A549 (cell line): Measurements from ENCODE around the gene ATRX. TPM values are rescaled to one million over a fixed set of nuclear protein-coding genes. Genes with fewer than 3 reads are reported as not detected.

Experiments
- ATAC-seq, 2 experiments: fragments of 200-7000 bp in 1 of 2; fragments of >200 bp in 1 of 2; cut with Nextera tagmentation in 1 of 2; cut with Tn5 transposase in 1 of 2; 3 replicates each; pipeline versions ENCODE4 v1.8.0 to v1.9.1; 2018 to 2020; ENCODE audit warnings: mild to moderate bottlenecking in 1 of 2, moderate library complexity in 1 of 2
- CTCF ChIA-PET: fragments of 300-600 bp; sonication (Branson Sonifier 250); formaldehyde crosslinking; extraction: SDS; loops from one replicate; lab custom pipeline; 2021; ENCODE audit warnings: antibody characterized with exemption, inconsistent platforms; lab: Yijun Ruan, JAX
- POLR2A ChIA-PET: fragments of 350-600 bp; formaldehyde crosslinking; extraction: SDS; loops from one replicate; lab custom pipeline; 2021; ENCODE audit warnings: antibody characterized with exemption, inconsistent platforms; lab: Yijun Ruan, JAX
- DNase-seq, 2 experiments: peaks; one replicate each; pipeline versions ENCODE4 v3.0.0 to v3.0.0-alpha.2; 2011 to 2016; ENCODE audit warnings: low read depth in 1 of 2, low spot score in 1 of 2
- FAIRE-seq: peaks from 2 replicates; lab custom pipeline; 2011; peaks lifted over from hg19 to GRCh38; lab: Jason Lieb, UNC
- H3K27ac ChIP-seq, 2 experiments: fragments of >200 bp; sonication (Bioruptor Twin); formaldehyde crosslinking; 3 replicates each; pipeline ENCODE4 v1.5.1; 2016 to 2017
- H3K4me1 ChIP-seq: fragments of >200 bp; sonication (Bioruptor Twin); formaldehyde crosslinking; 3 replicates; pipeline ENCODE4 v1.6.1; 2016
- H3K4me2 ChIP-seq: fragments of >200 bp; sonication (Bioruptor Twin); formaldehyde crosslinking; 3 replicates; pipeline ENCODE4 v1.6.1; 2016
- H3K4me3 ChIP-seq: fragments of >200 bp; sonication (Bioruptor Twin); formaldehyde crosslinking; 3 replicates; pipeline ENCODE4 v1.5.1; 2016
- H3K9me3 ChIP-seq: fragments of >200 bp; sonication (Bioruptor Twin); formaldehyde crosslinking; 3 replicates; pipeline ENCODE4 v1.6.1; 2016
- ATOH8 ChIP-seq: fragments of 250-450 bp; sonication (Bioruptor Pico); IDR thresholded peaks from 2 replicates; pipeline ENCODE4 v1.5.0; 2020; ENCODE audit warnings: low read depth, mild to moderate bottlenecking, moderate library complexity
- BCL3 ChIP-seq: fragments of >200 bp; sonication (Bioruptor Twin); formaldehyde crosslinking; IDR thresholded peaks from 3 replicates; pipeline ENCODE4 v1.6.1; 2016
- CBX8 ChIP-seq: fragments of 200-600 bp; sonication (generic); IDR thresholded peaks from 2 replicates; pipeline ENCODE4 v1.6.1; 2016
- CHD2 ChIP-seq: fragments of 150-350 bp; IDR thresholded peaks from 2 replicates; pipeline ENCODE4 v1.6.1; 2014; ENCODE audit warnings: low read length; ENCODE audit not compliant: partially characterized antibody
- EHF ChIP-seq: fragments of 250-450 bp; sonication (Bioruptor Pico); IDR thresholded peaks from 2 replicates; pipeline ENCODE4 v1.5.0; 2020; ENCODE audit warnings: mild to moderate bottlenecking
- EHMT2 ChIP-seq: fragments of 200-600 bp; sonication (generic); IDR thresholded peaks from 2 replicates; pipeline ENCODE4 v1.6.1; 2016; ENCODE audit warnings: antibody characterized with exemption, low read depth, mild to moderate bottlenecking, moderate library complexity
- EP300 ChIP-seq, 2 experiments: fragments of >200 bp; sonication (Bioruptor Twin); formaldehyde crosslinking; IDR thresholded peaks; 2 replicates in 1 of 2; 3 replicates in 1 of 2; pipeline ENCODE4 v1.6.1; 2016 to 2017
- ESRRA ChIP-seq: fragments of 150-350 bp; IDR thresholded peaks from 2 replicates; pipeline ENCODE4 v1.6.1; 2014; ENCODE audit warnings: mild to moderate bottlenecking, low read length, borderline replicate concordance
- FOXS1 ChIP-seq: fragments of 250-450 bp; sonication (Bioruptor Pico); IDR thresholded peaks from 2 replicates; pipeline ENCODE4 v1.5.0; 2020; ENCODE audit warnings: mild to moderate bottlenecking, moderate library complexity
- HOXA7 ChIP-seq: fragments of 250-450 bp; sonication (Bioruptor Pico); IDR thresholded peaks from 2 replicates; pipeline ENCODE4 v1.5.0; 2020; ENCODE audit warnings: mild to moderate bottlenecking, moderate library complexity
- JUN ChIP-seq, 2 experiments: fragments of >200 bp; sonication (Bioruptor Twin); formaldehyde crosslinking; IDR thresholded peaks; 2 replicates in 1 of 2; 3 replicates in 1 of 2; pipeline ENCODE4 v1.6.1; 2016 to 2017
- KDM1A ChIP-seq: fragments of 200-600 bp; sonication (generic); IDR thresholded peaks from 2 replicates; pipeline ENCODE4 v1.6.1; 2016; ENCODE audit warnings: low read depth, mild to moderate bottlenecking
- MAZ ChIP-seq: fragments of 150-350 bp; IDR thresholded peaks from 2 replicates; pipeline ENCODE4 v1.6.1; 2014; ENCODE audit warnings: antibody characterized with exemption, low read depth, low read length, borderline replicate concordance
- MYC ChIP-seq: IDR thresholded peaks from 2 replicates; pipeline ENCODE4 v1.6.1; 2012; ENCODE audit warnings: mild to moderate bottlenecking, inconsistent platforms, low read length, improper control_type of control experiment, borderline replicate concordance
- NPAS2 ChIP-seq: fragments of 250-450 bp; sonication (Bioruptor Pico); IDR thresholded peaks from 2 replicates; pipeline ENCODE4 v1.8.0; 2022; ENCODE audit warnings: mild to moderate bottlenecking, moderate library complexity, borderline replicate concordance
- RARB ChIP-seq: fragments of 250-450 bp; sonication (Bioruptor Pico); IDR thresholded peaks from 2 replicates; pipeline ENCODE4 v1.8.0; 2021; ENCODE audit warnings: mild to moderate bottlenecking, moderate library complexity
- RCOR1 ChIP-seq: fragments of 150-350 bp; IDR thresholded peaks from 2 replicates; pipeline ENCODE4 v1.6.1; 2014; ENCODE audit warnings: antibody characterized with exemption, low read length, low read depth
- REST ChIP-seq: fragments of 200-600 bp; sonication (generic); IDR thresholded peaks from 2 replicates; pipeline ENCODE4 v1.6.1; 2016; ENCODE audit warnings: antibody characterized with exemption, mild to moderate bottlenecking, moderate library complexity
- RFX5 ChIP-seq: fragments of 450-650 bp; IDR thresholded peaks from 2 replicates; pipeline ENCODE4 v1.7.1; 2014; ENCODE audit warnings: antibody characterized with exemption, mild to moderate bottlenecking, moderate library complexity
- RNF2 ChIP-seq: fragments of 200-600 bp; sonication (generic); IDR thresholded peaks from 2 replicates; pipeline ENCODE4 v1.6.1; 2016; ENCODE audit warnings: low read depth, mild to moderate bottlenecking, antibody characterized with exemption, moderate library complexity, borderline replicate concordance
- TFCP2L1 ChIP-seq: fragments of 250-450 bp; sonication (Bioruptor Pico); IDR thresholded peaks from 2 replicates; pipeline ENCODE4 v1.5.0; 2021; ENCODE audit warnings: mild to moderate bottlenecking
- ZFP36 ChIP-seq: fragments of 450-650 bp; IDR thresholded peaks from 2 replicates; pipeline ENCODE4 v1.6.1; 2014; ENCODE audit warnings: borderline replicate concordance; ENCODE audit not compliant: partially characterized antibody
- ZSCAN20 ChIP-seq: fragments of 250-450 bp; sonication (Bioruptor Pico); IDR thresholded peaks from 2 replicates; pipeline ENCODE4 v1.8.0; 2022; ENCODE audit warnings: mild to moderate bottlenecking, moderate library complexity
- whole genome bisulfite sequencing: methylation state at CpG from one replicate; pipeline ENCODE4 v1.1.6; 2017; ENCODE audit errors: missing lambda C conversion rate; 5-methylcytosine and 5-hydroxymethylcytosine counted together
- polyA plus RNA-seq, 4 experiments: library from polyadenylated mRNA; depleted of rRNA in 3 of 4; stranded (reverse); fragments of >200 nt; fragmentation: RNase III in 1 of 4; extraction: RNeasy Plus Mini Kit Qiagen cat#74134 plus additional on column Dnase treatment in 1 of 4; gene quantifications; 2 replicates in 3 of 4; 3 replicates in 1 of 4; pipeline ENCODE4 v1.2.3, GENCODE V29; 2011 to 2017
- TF ChIP-seq, protein P1 (sequence below): fragments of >200 bp; sonication (Bioruptor Twin); formaldehyde crosslinking; IDR thresholded peaks from 3 replicates; pipeline ENCODE4 v1.5.1; 2016
- TF ChIP-seq, protein P2 (sequence below): fragments of >200 bp; sonication (Bioruptor Twin); formaldehyde crosslinking; IDR thresholded peaks from 2 replicates; pipeline ENCODE4 v1.6.1; 2016
- TF ChIP-seq, protein P3 (sequence below): fragments of 150-350 bp; IDR thresholded peaks from 2 replicates; pipeline ENCODE4 v1.6.1; 2014; ENCODE audit warnings: low read depth, mild to moderate bottlenecking, low read length

ATRX gene
- polyA plus RNA-seq, 2 of the 4 experiments (the other 2 are of a cell fraction): 34.7 to 97.1 TPM

- H3K9me3 ChIP-seq: no peaks in the 10 kb centered on the region
- no peak overlapping the region for H3K4me3 ChIP-seq
- no peak overlapping the region for H3K4me2 ChIP-seq
- ChIA-PET CTCF (no interaction called here), POLR2A (no interaction called here)
- DNase-seq: no peak
- no peak for ATAC-seq
- H3K27ac ChIP-seq: no peak overlapping the region
- no peak for FAIRE-seq
- TF ChIP-seq MYC (no peak), RARB (no peak), JUN (IDR thresholded peaks at IDR 0.05) (no peak), FOXS1 (CRISPR knock-in tag) (no peak), CBX8 (no peak), EHMT2 (no peak), HOXA7 (CRISPR knock-in tag) (no peak), BCL3 (no peak), ESRRA (no peak), NPAS2 (CRISPR knock-in tag) (no peak), TFCP2L1 (CRISPR knock-in tag) (no peak), CHD2 (no peak)
- TF ChIP-seq, protein P1, sequence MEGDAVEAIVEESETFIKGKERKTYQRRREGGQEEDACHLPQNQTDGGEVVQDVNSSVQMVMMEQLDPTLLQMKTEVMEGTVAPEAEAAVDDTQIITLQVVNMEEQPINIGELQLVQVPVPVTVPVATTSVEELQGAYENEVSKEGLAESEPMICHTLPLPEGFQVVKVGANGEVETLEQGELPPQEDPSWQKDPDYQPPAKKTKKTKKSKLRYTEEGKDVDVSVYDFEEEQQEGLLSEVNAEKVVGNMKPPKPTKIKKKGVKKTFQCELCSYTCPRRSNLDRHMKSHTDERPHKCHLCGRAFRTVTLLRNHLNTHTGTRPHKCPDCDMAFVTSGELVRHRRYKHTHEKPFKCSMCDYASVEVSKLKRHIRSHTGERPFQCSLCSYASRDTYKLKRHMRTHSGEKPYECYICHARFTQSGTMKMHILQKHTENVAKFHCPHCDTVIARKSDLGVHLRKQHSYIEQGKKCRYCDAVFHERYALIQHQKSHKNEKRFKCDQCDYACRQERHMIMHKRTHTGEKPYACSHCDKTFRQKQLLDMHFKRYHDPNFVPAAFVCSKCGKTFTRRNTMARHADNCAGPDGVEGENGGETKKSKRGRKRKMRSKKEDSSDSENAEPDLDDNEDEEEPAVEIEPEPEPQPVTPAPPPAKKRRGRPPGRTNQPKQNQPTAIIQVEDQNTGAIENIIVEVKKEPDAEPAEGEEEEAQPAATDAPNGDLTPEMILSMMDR: no peak
- TF ChIP-seq, protein P2, sequence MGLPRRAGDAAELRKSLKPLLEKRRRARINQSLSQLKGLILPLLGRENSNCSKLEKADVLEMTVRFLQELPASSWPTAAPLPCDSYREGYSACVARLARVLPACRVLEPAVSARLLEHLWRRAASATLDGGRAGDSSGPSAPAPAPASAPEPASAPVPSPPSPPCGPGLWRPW: no peak
- TF ChIP-seq, protein P3, sequence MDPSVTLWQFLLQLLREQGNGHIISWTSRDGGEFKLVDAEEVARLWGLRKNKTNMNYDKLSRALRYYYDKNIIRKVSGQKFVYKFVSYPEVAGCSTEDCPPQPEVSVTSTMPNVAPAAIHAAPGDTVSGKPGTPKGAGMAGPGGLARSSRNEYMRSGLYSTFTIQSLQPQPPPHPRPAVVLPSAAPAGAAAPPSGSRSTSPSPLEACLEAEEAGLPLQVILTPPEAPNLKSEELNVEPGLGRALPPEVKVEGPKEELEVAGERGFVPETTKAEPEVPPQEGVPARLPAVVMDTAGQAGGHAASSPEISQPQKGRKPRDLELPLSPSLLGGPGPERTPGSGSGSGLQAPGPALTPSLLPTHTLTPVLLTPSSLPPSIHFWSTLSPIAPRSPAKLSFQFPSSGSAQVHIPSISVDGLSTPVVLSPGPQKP: no peak
- no peaks in the 10 kb centered on the region for H3K4me1 ChIP-seq
- 83% methylated on average over 7 of the region's 9 CpGs for WGBS
These were observed 34.2 kb upstream of the ATRX start for GRCh38 chrX:77820091-77820727.

DNA sequence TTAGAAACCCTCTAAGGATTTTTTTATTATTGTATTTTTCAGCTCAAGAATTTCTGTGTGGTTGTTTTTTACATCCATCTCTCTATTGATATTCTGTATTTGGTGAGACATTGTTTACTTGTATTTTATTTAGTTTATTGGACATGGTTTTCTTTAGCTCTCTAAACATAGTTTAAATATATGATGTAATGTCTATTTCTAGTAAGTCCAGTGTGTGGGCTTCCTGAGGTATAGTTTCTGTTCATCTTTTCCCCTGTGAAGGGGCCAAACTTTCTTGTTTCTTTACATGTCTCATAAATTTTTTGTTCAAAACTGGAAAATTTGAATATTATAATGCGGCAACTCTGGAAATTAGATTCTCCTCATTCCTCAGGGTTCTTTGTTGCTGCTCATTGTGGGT, 28.2 kb upstream of the ATRX start:
- FAIRE-seq: no peak
- TF ChIP-seq REST (no peak), ZSCAN20 (CRISPR knock-in tag) (no peak), ATOH8 (no peak), RNF2 (no peak), ZFP36 (no peak), EP300 (IDR thresholded peaks at IDR 0.05) (no peak), JUN (IDR thresholded peaks at IDR 0.05) (no peak), EHF (CRISPR knock-in tag) (no peak), TFCP2L1 (CRISPR knock-in tag) (no peak), CBX8 (no peak), MAZ (no peak), RFX5 (no peak), HOXA7 (CRISPR knock-in tag) (no peak), KDM1A (no peak), RCOR1 (no peak)
- TF ChIP-seq, protein P1: no peak

More for the DNA sequence above, 28.2 kb upstream of the ATRX start:
- Histone ChIP-seq H3K27ac (no peak overlapping the region), H3K4me1 (no peaks in the 10 kb centered on the region), H3K4me3 (no peak overlapping the region), H3K9me3 (no peaks in the 10 kb centered on the region; the same call in 2 of the 3 replicates), H3K4me2 (no peak overlapping the region)
- WGBS: 100% methylated on average over 1 of the region's 1 CpG
- DNase-seq (no peak), ATAC-seq (no peak)
- POLR2A ChIA-PET: no interaction called here
- CTCF ChIA-PET: interaction anchor here (0.6 to 1.2 kb wide), 2 partner anchors 16 to 203 kb away, joined by 3 read pairs; no protein-coding TSS in a partner anchor
